ENCODE results near the gene SNX13. TPM values are rescaled to one million over a fixed set of nuclear protein-coding genes. Genes with fewer than 3 reads are reported as not detected.

Gene SNX13
- total RNA-seq, 1 donor from 2014 or later = 62.6 TPM

GRCh38 chr7:17863095-17863808 is 77.0 kb downstream of the SNX13 start:
- intact Hi-C loops (cut with micrococcal nuclease) = no loop called here

DNA sequence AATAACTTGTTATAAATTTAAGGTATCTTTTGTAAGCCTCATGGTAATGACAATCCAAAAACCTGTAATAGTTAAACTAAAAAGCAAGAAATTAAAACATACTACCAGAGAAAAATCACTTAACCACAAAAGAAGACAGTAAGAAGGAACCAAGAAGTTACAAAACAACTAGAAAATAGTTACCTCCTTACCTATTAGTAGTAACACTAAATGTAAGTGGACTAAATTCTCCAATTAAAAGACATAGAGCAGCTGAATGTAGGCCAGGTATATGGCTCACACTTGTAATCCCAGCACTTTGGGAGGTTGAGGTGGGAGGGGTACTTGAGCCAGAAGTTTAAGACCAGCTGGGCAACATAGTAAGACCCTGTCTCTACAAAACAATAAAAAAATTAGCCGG is 84.0 kb downstream of the SNX13 start:
- intact Hi-C loops (cut with micrococcal nuclease) = no loop called here
- no peak for ATAC-seq
- no peak for DNase-seq

More at GRCh38 chr7:17863095-17863808, 77.0 kb downstream of the SNX13 start:
- peak; percentile 39 for ATAC-seq
- no peak for DNase-seq

DNA sequence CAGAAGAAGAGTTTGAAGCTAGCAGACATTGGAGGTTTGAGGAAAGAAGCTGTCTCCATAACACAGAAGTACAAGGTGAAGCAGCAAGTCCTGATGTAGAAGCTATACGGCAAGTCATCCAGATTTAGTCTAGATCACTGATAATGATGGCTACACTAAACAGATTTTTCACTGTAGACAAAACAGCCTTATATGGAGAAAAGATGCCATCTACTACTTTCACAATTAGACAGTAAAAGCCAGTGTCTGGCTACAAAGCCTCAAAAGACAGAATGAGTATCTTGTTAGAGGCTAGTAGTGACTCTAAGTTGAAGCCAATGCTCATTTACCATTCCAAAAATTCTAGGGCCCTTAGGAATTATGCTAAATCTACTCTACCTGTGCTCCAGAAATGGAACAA is 85.1 kb downstream of the SNX13 start:
- DNase-seq (no peak), ATAC-seq (no peak)
- intact Hi-C loops (cut with micrococcal nuclease) = no loop called here

GRCh38 chr7:17854261-17855047 is 85.8 kb downstream of the SNX13 start:
- intact Hi-C loops (cut with micrococcal nuclease) = no loop called here
- DNase-seq = no peak
- ATAC-seq = no peak

DNA sequence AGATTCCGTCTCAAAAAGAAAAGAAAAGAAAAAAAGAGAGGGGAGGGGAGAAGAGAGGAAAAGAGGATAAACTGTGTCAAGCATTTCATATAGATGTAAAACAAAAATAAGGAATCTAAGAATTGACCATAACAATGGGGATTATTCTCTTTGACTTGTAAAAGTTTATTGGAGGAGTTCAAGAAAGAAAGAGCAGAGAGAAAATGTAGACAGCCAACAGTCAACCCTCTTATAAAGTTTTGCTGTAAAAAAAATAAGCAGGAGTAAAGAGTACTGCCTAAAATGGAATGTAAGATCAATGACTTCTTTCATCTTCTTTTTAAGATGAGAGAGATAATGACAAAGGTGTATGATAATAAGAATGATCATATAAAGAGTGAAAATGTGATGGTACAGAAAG is 87.9 kb downstream of the SNX13 start:
- intact Hi-C loops (cut with micrococcal nuclease) = no loop called here
- ATAC-seq (no peak), DNase-seq (no peak)

- intact Hi-C loops (cut with micrococcal nuclease) = no loop called here
- no peak for ATAC-seq
- DNase-seq = no peak
Observed at GRCh38 chr7:17849504-17849903, 90.8 kb downstream of the SNX13 start.

DNA sequence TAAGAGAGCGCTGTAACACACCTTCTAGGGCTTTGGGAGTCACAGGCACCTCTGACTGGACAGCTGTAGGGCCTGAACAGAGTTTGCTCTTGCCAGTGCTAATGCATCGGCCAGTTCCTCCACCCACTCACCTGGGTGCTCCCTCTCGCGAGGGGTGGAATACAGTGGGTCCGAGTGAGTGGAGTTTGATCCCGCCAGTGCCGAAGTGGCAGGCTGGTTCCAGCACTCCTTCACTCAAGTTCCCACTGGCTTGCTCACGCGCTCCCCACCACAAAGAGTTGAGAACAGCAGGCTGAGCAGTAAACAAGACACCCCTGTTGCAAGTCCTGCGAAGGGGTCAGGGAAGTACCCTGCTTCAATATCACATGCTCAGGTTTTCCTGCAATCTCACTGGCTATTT is 91.8 kb downstream of the SNX13 start:
- intact Hi-C loops (cut with micrococcal nuclease) = no loop called here
- DNase-seq (no peak), ATAC-seq (no peak)

- intact Hi-C loops (cut with micrococcal nuclease) = no loop called here
- no peak for ATAC-seq
- no peak for DNase-seq
Observed at GRCh38 chr7:17846935-17847334, 93.4 kb downstream of the SNX13 start.

DNA sequence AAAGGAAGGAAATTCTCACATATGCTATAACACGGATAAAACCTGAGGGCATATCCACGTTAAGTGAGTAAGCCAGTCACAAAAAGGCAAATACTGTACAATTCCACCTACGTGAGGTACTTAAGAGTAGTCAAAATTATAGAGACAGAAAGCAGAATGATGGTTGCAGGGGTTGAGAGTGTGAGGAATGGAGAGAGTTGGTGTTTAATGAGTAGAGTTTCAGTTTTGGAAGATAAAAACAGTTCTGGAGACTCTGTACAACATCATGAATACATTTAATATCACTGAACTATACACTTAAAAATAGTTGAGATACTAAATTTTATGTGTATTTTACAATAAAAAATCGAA is 95.1 kb downstream of the SNX13 start:
- ATAC-seq (no peak), DNase-seq (no peak)
- intact Hi-C loops (cut with micrococcal nuclease) = no loop called here

- no peak for ATAC-seq
- intact Hi-C loops (cut with micrococcal nuclease) = no loop called here
- DNase-seq = no peak
Observed at GRCh38 chr7:17844514-17845196, 95.6 kb downstream of the SNX13 start.

- ATAC-seq (no peak), DNase-seq (no peak)
- intact Hi-C loops (cut with micrococcal nuclease) = no loop called here
Observed at GRCh38 chr7:17844022-17844421, 96.3 kb downstream of the SNX13 start.

DNA sequence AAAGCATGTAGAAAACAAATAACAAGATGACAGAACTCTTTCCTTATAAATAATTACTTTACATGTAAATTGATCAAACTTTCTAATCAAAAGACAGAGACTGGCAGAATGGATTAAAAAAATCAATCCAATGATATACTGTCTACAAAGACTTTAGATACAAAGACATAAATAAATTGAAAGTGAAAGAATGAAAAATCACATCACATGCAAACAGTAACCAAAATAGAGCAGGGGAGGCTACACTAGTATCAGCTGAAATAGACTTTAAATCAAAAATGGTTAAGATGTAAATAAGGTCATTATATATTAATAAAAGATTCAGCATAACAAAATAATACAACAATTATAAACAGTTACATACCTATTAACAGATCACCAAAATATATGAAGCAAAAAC is 97.3 kb downstream of the SNX13 start:
- no peak for ATAC-seq
- intact Hi-C loops (cut with micrococcal nuclease) = no loop called here
- DNase-seq = no peak

GRCh38 chr7:17832820-17833355 is 107.4 kb downstream of the SNX13 start:
- intact Hi-C loops (cut with micrococcal nuclease) = no loop called here
- no peak for DNase-seq
- no peak for ATAC-seq

DNA sequence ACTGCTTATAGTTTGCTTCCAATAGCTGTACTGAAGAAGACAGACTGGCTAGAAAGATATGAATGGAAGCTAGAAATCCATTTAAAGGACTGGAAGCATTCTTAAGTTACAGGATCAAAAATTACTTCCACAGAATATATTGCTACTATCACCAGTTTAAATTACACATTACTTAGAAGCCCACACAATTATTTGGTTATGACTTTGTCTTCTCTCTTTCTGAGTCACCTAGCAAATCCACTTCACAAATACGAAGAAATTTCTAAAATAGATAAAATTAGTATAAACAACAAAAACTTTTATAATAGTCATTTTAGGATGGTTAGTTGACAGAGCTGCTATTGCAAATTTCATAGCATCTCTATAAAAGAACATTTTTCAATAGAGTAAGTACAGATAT is 108.1 kb downstream of the SNX13 start:
- intact Hi-C loops (cut with micrococcal nuclease) = no loop called here
- ATAC-seq (no peak), DNase-seq (no peak)

DNA sequence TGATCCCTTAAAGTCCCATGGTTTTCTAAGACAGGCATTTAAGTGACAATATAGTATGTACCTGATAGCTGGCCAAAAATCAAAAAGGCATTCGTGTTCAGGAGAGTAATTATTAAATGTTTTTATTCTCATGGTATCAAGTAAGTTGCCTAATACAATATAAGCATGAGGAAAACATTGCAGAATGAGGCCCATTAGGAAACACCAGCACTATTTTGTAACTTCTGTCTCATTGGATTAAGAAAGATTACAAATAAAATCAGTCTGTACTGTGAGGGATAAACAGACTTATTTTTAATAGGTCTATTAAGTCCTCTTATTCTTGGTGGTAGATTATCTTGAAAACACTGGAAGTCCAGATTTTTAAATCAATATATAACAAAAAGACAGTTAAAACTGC is 110.1 kb downstream of the SNX13 start:
- no peak for DNase-seq
- intact Hi-C loops (cut with micrococcal nuclease) = no loop called here
- ATAC-seq = no peak

DNA sequence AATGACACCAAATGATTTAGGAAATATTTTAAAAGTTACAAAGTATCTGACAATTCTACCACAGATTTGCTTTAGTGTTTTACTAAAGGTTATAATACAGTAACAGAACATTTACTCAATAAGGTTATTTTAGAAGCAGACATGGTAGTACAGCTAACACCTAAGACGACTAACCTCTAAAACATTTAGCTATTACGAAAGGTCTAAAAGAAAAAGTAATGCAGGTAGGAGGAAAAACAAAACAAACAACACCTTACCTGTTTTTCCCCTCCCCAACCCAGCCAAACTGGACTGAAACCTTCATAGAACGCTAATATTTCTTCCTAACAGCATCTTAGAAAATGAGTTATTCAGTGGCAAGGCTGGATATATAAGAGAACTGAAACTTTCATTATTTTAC is 111.3 kb downstream of the SNX13 start:
- intact Hi-C loops (cut with micrococcal nuclease) = no loop called here
- DNase-seq = no peak

GRCh38 chr7:17822547-17823173 is 117.6 kb downstream of the SNX13 start:
- ATAC-seq = peak; percentile 64
- no peak for DNase-seq
- intact Hi-C loops (cut with micrococcal nuclease) = no loop called here

More for the DNA sequence above, 111.3 kb downstream of the SNX13 start:
- ATAC-seq = no peak

- intact Hi-C loops (cut with micrococcal nuclease) = no loop called here
- DNase-seq = no peak
- ATAC-seq = no peak
Observed at GRCh38 chr7:17816903-17817302, 123.4 kb downstream of the SNX13 start.

DNA sequence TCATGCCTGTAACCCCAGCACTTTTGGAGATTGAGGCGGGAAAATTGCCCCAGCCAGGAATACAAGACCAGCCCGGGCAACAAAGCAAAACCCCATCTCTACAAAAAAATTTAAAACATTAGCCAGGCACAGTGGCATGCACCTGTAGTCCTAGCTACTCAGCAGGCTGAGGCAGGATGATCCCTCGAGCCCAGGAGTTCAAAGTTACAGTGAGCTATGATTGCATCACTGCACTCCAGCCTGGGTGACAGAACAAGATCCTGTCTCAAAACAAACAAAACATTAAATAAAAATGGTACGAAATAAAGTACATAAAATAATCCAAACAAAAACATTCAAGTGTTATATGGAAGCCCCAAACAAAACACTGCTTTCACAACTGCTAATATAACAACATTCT is 125.0 kb downstream of the SNX13 start:
- DNase-seq = no peak
- no peak for ATAC-seq
- intact Hi-C loops (cut with micrococcal nuclease) = no loop called here

- no peak for DNase-seq
- no peak for ATAC-seq
- intact Hi-C loops (cut with micrococcal nuclease) = no loop called here
Observed at GRCh38 chr7:17814058-17814457, 126.2 kb downstream of the SNX13 start.
